Heart right ventricle (tissue), 16 donors: ENCODE measurements around the gene SLC4A8. TPM values are rescaled to one million over a fixed set of nuclear protein-coding genes. Genes with fewer than 3 reads are reported as not detected.

Experiments
- ATAC-seq, 8 donors: fragments of 200-7000 bp; cut with Tn5 transposase; one replicate each; pipeline ENCODE4 v1.9.1; 2020; ENCODE audit warnings: mild to moderate bottlenecking in 8 of 8, moderate library complexity in 8 of 8, moderate number of reproducible peaks in 1 of 8
- DNase-seq, 2 donors: peaks; one replicate each; pipeline ENCODE4 v3.0.0-alpha.2; 2020
- H3K27ac ChIP-seq, 10 donors: fragments of 200-600 bp; sonication (generic) in 2 of 10; one replicate each; pipeline versions ENCODE4 v1.5.0 to v1.8.0; 2020 to 2022; ENCODE audit warnings: mild to moderate bottlenecking in 3 of 10
- H3K27me3 ChIP-seq, 7 donors: fragments of 200-600 bp; one replicate each; pipeline ENCODE4 v1.8.0; 2021 to 2022; ENCODE audit warnings: mild to moderate bottlenecking in 2 of 7
- H3K36me3 ChIP-seq, 9 donors: fragments of 200-600 bp; sonication (generic) in 1 of 9; one replicate each; pipeline versions ENCODE4 v1.5.0 to v1.8.0; 2020 to 2022; ENCODE audit warnings: mild to moderate bottlenecking in 2 of 9
- H3K4me1 ChIP-seq, 9 donors: fragments of 200-600 bp; sonication (generic) in 1 of 9; one replicate each; pipeline versions ENCODE4 v1.5.0 to v1.8.0; 2020 to 2022; ENCODE audit warnings: mild to moderate bottlenecking in 4 of 9
- H3K4me3 ChIP-seq, 10 donors: fragments of 200-600 bp; sonication (generic) in 2 of 10; one replicate each; pipeline versions ENCODE4 v1.5.0 to v1.8.0; 2020 to 2022; ENCODE audit warnings: mild to moderate bottlenecking in 7 of 10, moderate library complexity in 2 of 10
- H3K9me3 ChIP-seq, 11 donors: fragments of 200-600 bp in 10 of 11; sonication (generic) in 2 of 11; one replicate each; pipeline versions ENCODE4 v1.5.0 to v1.8.0; 2013 to 2022; ENCODE audit warnings: mild to moderate bottlenecking in 2 of 11, control low read depth in 1 of 11, moderate library complexity in 1 of 11
- WGBS, 2 donors: extraction: QIAGEN DNeasy Blood & Tissue Kit; methylation state at CpG; one replicate each; pipeline ENCODE4 v1.1.7; 2013; ENCODE audit warnings: inconsistent platforms in 1 of 2; 5-methylcytosine and 5-hydroxymethylcytosine counted together
- intact Hi-C, 10 donors: fragments of 100-400 bp; cut with DNase I; formaldehyde crosslinking; loops; one replicate each; pipeline versions ENCODE4 v1.11.1 to v1.14.2; 2022
- polyA plus RNA-seq, 2 donors: library from polyadenylated mRNA; stranded (reverse); fragments of 200-250 nt; gene quantifications; one replicate each; pipeline ENCODE4 v1.2.3, GENCODE V29; 2013
- total RNA-seq, 10 donors: library from RNA; stranded (reverse); fragmentation: NEBNext Ultra II Directional in 3 of 10; extraction: Animal tissue kit (Norgen Biotek cat#: 25700) in 3 of 10; gene quantifications; one replicate each; pipeline versions ENCODE4 v1.2.1 to v1.2.4, GENCODE V29; 2021 to 2023
- TF ChIP-seq, protein P1 (sequence below), 9 donors: fragments of 200-600 bp; sonication (generic) in 2 of 9; IDR thresholded peaks; one replicate each; pipeline versions ENCODE4 v1.5.0 to v1.8.0; 2021 to 2022; ENCODE audit warnings: antibody characterized with exemption in 9 of 9, mild to moderate bottlenecking in 5 of 9, moderate library complexity in 1 of 9
- donor health status: Arrhythmogenic right ventricular cardiomyopathy.
- donor health status: ischemic (EF 13 %, LVEDD 7.1; RV severe dilation, severe dysfunction).
- donor health status: healthy with polysubstance abuse.
- donor health status: DM: no; HTN: yes; CAD: no.
- donor health status: DM: no; HTN: no; CAD: no.
- donor health status: ischemic (EF 25% LVEDD 6.9; RV normal size, moderate dysfunction).
- donor health status: ischemic (EF 25% LVEDD 5.7; RV mildly dilated, moderate dysfunction).
- donor health status: healthy.
- donor health status: DM: yes; HTN: yes; CAD: no.
- donor health status: Ischemic cardiomyopathy.
- donor health status: ischemic (EF 35%, LVEDD 5.7; RV mildly dilated, moderate dysfunction).
- donor health status: nonischemic (EF 11% LVEDD 7.7; RV severe dilation, severe dysfunction).
- donor health status: DM: yes; HTN: yes; CAD: no.
- donor health status: PGD.
- donor health status: ischemic (EF 29% LVEDD 5.4; RV normal size, mild dysfunction).
- donor health status: nonischemic (EF 23%, LVEDD 6.1; RV moderate dilation, normal function).

Gene SLC4A8
- total and polyA plus RNA-seq, 12 donors: 0.12 to 1.8 (median 0.58) TPM

- no peak overlapping the region for H3K27ac ChIP-seq
- TF ChIP-seq, protein P1, sequence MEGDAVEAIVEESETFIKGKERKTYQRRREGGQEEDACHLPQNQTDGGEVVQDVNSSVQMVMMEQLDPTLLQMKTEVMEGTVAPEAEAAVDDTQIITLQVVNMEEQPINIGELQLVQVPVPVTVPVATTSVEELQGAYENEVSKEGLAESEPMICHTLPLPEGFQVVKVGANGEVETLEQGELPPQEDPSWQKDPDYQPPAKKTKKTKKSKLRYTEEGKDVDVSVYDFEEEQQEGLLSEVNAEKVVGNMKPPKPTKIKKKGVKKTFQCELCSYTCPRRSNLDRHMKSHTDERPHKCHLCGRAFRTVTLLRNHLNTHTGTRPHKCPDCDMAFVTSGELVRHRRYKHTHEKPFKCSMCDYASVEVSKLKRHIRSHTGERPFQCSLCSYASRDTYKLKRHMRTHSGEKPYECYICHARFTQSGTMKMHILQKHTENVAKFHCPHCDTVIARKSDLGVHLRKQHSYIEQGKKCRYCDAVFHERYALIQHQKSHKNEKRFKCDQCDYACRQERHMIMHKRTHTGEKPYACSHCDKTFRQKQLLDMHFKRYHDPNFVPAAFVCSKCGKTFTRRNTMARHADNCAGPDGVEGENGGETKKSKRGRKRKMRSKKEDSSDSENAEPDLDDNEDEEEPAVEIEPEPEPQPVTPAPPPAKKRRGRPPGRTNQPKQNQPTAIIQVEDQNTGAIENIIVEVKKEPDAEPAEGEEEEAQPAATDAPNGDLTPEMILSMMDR (IDR thresholded peaks at IDR 0.05): no peak
- peaks cover 0 to 4% (median 0%) of the 10 kb centered on the region in 7 donors for H3K27me3 ChIP-seq
- no peaks in the 10 kb centered on the region for H3K4me1 ChIP-seq
- DNase-seq (no peak), ATAC-seq (no peak)
- intact Hi-C loops: no loop called here
- H3K4me3 ChIP-seq: no peak overlapping the region
- WGBS, 2 donors: 92 to 93% methylated on average over 9 of the region's 9 CpGs
- no peaks in the 10 kb centered on the region for H3K9me3 ChIP-seq
- no peaks in the 10 kb centered on the region for H3K36me3 ChIP-seq
These were observed 97.1 kb downstream of the SLC4A8 start for GRCh38 chr12:51521554-51522276.

DNA sequence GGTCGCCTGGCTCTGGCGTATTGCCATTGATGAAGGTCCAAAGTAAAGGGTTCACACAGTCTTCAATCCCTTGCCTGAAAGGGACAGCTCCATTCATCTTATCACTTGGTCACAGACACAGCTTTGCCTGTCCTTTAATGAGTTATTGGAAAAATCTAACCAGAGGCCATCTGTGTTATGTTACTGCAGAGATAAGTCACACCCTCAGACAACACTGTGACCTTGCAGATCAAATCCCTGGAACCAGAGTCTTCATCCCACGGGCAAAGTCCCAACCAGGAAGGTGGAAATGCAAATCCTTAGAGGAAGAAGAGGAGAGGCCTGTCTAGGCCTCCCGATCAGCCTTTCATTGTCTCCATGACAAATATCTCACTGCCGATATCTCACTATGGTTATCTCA is 98.1 kb downstream of the SLC4A8 start:
- H3K4me1 ChIP-seq: no peaks in the 10 kb centered on the region
- WGBS, 2 donors: 50 to 57% methylated on average over 5 of the region's 5 CpGs
- H3K27ac ChIP-seq: no peak overlapping the region
- TF ChIP-seq, protein P1 (IDR thresholded peaks at IDR 0.05): no peak
- intact Hi-C loops: no loop called here
- H3K4me3 ChIP-seq: no peak overlapping the region
- peaks cover 0 to 4% (median 0%) of the 10 kb centered on the region in 7 donors for H3K27me3 ChIP-seq
- no peaks in the 10 kb centered on the region for H3K9me3 ChIP-seq
- no peak for DNase-seq
- H3K36me3 ChIP-seq: no peaks in the 10 kb centered on the region
- ATAC-seq: no peak

- Histone ChIP-seq H3K9me3 (no peaks in the 10 kb centered on the region), H3K4me3 (no peak overlapping the region), H3K27ac (no peak overlapping the region), H3K36me3 (no peaks in the 10 kb centered on the region), H3K4me1 (no peaks in the 10 kb centered on the region), H3K27me3 (peaks cover 0 to 6% (median 4%) of the 10 kb centered on the region in 7 donors)
- intact Hi-C loops: no loop called here
- TF ChIP-seq, protein P1 (IDR thresholded peaks at IDR 0.05): no peak
- WGBS, 2 donors: 39 to 49% methylated on average over 6 of the region's 6 CpGs
- no peak for DNase-seq
- no peak for ATAC-seq
These were observed 99.8 kb downstream of the SLC4A8 start for GRCh38 chr12:51524386-51524901.

DNA sequence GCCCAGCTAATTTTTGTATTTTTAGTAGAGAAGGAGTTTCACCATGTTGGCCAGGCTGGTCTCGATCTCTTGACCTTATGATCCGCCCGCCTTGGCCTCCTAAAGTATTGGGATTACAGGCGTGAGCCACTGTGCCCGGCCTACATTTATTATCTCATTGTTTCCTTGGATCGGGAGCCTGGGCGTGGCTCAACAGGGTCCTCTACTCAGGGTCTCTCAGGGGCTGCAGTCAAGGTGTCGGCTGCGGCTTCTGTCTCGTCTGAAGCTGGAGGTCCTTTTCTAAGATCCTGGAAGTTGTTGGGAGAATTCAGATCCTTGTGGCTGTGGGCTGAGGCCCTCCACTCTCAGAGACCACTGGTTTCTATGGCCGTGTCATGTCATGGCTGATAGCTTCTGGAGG is 100.9 kb downstream of the SLC4A8 start:
- Histone ChIP-seq H3K4me1 (no peaks in the 10 kb centered on the region), H3K27ac (no peak overlapping the region), H3K27me3 (peaks cover 0 to 10% (median 5%) of the 10 kb centered on the region in 7 donors), H3K36me3 (no peaks in the 10 kb centered on the region), H3K4me3 (no peak overlapping the region), H3K9me3 (no peaks in the 10 kb centered on the region)
- TF ChIP-seq, protein P1 (IDR thresholded peaks at IDR 0.05): no peak
- intact Hi-C loops: no loop called here
- no peak for DNase-seq
- 96 to 97% methylated on average over 11 of the region's 11 CpGs for WGBS, 2 donors
- no peak for ATAC-seq
